Ovary (tissue), 9 donors: ENCODE data around the gene RAB14. TPM values are rescaled to one million over a fixed set of nuclear protein-coding genes. Genes with fewer than 3 reads are reported as not detected.
A peak's percentile ranks its signal among the peaks of the same experiment; 100 is the strongest.

Source experiments
- DNase-seq, 5 donors: peaks; one replicate each; pipeline ENCODE4 v3.0.0-alpha.2; 2019 to 2020
- H3K27ac ChIP-seq, 2 donors: fragments of 200-600 bp; one replicate each; pipeline versions ENCODE4 v1.5.1 to v1.8.0; 2019 to 2022
- H3K27me3 ChIP-seq: fragments of 200-600 bp; one replicate; pipeline ENCODE4 v1.8.0; 2022
- H3K36me3 ChIP-seq: fragments of 200-600 bp; sonication (generic); one replicate; pipeline ENCODE4 v1.5.1; 2019
- H3K4me1 ChIP-seq: one replicate; pipeline ENCODE4 v1.8.1; 2013; ENCODE audit warnings: mild to moderate bottlenecking, moderate library complexity; ENCODE audit not compliant: insufficient read depth
- H3K4me3 ChIP-seq: fragments of 200-600 bp; sonication (generic); one replicate; pipeline ENCODE4 v1.5.1; 2017
- H3K9me3 ChIP-seq, 2 donors: fragments of 200-600 bp in 1 of 2; sonication (generic) in 1 of 2; one replicate each; pipeline versions ENCODE4 v1.5.1 to v1.8.1; 2013 to 2019; ENCODE audit warnings: mild to moderate bottlenecking in 1 of 2, moderate library complexity in 1 of 2
- EP300 ChIP-seq: sonication (generic); formaldehyde crosslinking; IDR thresholded peaks from one replicate; pipeline ENCODE4 v1.6.1; 2017; ENCODE audit warnings: antibody characterized with exemption
- POLR2A ChIP-seq: fragments of 450-650 bp; IDR thresholded peaks from one replicate; pipeline ENCODE4 v1.6.1; 2017; ENCODE audit warnings: antibody characterized with exemption, mild to moderate bottlenecking, moderate library complexity
- WGBS, 3 donors: extraction: QIAGEN DNeasy Blood & Tissue Kit in 1 of 3; methylation state at CpG; one replicate each; pipeline versions ENCODE4 v1.1.5 to v1.1.7; 2013 to 2017; 5-methylcytosine and 5-hydroxymethylcytosine counted together
- intact Hi-C, 4 donors: fragments of 100-400 bp; cut with DNase I; formaldehyde crosslinking; loops; one replicate each; pipeline versions ENCODE4 v1.11.0 to v1.15.1; 2022 to 2023
- polyA plus RNA-seq, 2 donors: library from polyadenylated mRNA; stranded (reverse); fragments of 200-250 nt in 1 of 2; fragments of 350-450 nt in 1 of 2; fragmentation: Illumina TruSeq in 1 of 2; extraction: RNeasy Lipid Tissue Mini Kit (QIAGEN cat#74804) in 1 of 2; gene quantifications; one replicate each; pipeline ENCODE4 v1.2.3, GENCODE V29; 2013 to 2014
- total RNA-seq, 7 donors: library from RNA; depleted of rRNA in 2 of 7; stranded (reverse); fragments of >200 nt in 2 of 7; fragmentation: NEBNext Ultra II Directional in 3 of 7; extraction: Animal tissue kit (Norgen Biotek cat#: 25700) in 3 of 7; gene quantifications; one replicate each; pipeline versions ENCODE4 v1.1.0 to v1.2.4, GENCODE V29; 2016 to 2023
- TF ChIP-seq, protein P1 (sequence below), 3 donors: fragments of 450-650 bp in 2 of 3; fragments of 200-600 bp in 1 of 3; IDR thresholded peaks; one replicate each; pipeline versions ENCODE4 v1.5.1 to v1.8.0; 2016 to 2022; ENCODE audit warnings: antibody characterized with exemption in 3 of 3, mild to moderate bottlenecking in 1 of 3
- donor health status: DM: no; HTN: no; CAD: no; lungs with moderate emphysema.
- donor health status: DM: no; HTN: no; CAD: no.
- donor health status: Bipolar disorder and iron deficiency.
- donor health status: DM: yes; HTN: yes; CAD: no.
- donor health status: DM: no; HTN: no; CAD: no.
- donor health status: DM: yes; HTN: yes; CAD: no.

RAB14 gene
- total and polyA plus RNA-seq, 9 donors, result 22.9 to 96.6 (median 57.1) TPM

DNA sequence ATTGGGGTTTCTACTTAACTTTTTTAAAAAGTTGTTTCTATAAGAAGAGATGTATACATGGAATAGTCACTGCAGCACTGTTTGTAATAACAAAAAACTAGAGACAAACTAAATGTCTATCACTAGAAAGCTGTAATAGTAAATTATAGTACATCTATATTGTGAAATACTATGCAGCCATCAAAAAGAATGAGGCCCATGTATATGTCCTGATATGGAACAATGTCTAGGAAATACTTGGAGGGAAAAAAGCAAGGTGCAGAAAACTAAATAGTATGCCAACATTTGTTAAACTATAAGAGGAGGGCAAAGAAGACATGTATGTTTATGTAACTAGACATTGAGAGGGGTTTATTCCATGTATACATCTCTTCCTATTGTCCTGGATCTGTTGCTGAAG lies 2.9 kb upstream of the RAB14 start:
- intact Hi-C loops, result no loop called here
- TF ChIP-seq EP300 (no peak), POLR2A (no peak)
- TF ChIP-seq, protein P1, sequence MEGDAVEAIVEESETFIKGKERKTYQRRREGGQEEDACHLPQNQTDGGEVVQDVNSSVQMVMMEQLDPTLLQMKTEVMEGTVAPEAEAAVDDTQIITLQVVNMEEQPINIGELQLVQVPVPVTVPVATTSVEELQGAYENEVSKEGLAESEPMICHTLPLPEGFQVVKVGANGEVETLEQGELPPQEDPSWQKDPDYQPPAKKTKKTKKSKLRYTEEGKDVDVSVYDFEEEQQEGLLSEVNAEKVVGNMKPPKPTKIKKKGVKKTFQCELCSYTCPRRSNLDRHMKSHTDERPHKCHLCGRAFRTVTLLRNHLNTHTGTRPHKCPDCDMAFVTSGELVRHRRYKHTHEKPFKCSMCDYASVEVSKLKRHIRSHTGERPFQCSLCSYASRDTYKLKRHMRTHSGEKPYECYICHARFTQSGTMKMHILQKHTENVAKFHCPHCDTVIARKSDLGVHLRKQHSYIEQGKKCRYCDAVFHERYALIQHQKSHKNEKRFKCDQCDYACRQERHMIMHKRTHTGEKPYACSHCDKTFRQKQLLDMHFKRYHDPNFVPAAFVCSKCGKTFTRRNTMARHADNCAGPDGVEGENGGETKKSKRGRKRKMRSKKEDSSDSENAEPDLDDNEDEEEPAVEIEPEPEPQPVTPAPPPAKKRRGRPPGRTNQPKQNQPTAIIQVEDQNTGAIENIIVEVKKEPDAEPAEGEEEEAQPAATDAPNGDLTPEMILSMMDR (IDR thresholded peaks at IDR 0.05), result no peak

DNA sequence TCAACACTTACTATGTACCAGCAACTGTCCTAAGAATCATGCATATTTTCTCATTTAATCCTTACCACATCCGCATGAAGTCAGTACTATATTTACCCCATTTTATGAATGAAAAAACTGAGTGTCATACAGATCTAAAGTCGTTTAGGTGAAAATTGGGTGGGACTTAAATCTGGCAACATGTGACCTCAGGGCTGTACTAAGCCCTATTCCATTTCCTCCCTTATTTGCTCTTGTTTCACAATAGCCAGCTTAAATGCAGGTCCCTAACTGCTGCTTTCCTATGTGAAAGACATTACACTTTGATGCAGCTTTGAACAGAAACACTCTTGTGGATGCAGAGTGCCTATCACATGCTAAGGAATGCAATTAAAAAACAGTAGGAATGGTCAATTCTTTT lies 2.5 kb upstream of the RAB14 start:
- no peak overlapping the region for H3K4me3 ChIP-seq
- intact Hi-C loops, result no loop called here
- H3K9me3 ChIP-seq, result no peaks in the 10 kb centered on the region
- 59 to 63% (median 63%) methylated on average over 2 of the region's 2 CpGs for WGBS, 3 donors
- H3K27me3 ChIP-seq, result no peaks in the 10 kb centered on the region
- no peak overlapping the region for H3K27ac ChIP-seq
- no peaks in the 10 kb centered on the region for H3K36me3 ChIP-seq
- peaks cover 2% of the 10 kb centered on the region for H3K4me1 ChIP-seq
- no peak for DNase-seq
- TF ChIP-seq POLR2A (no peak), EP300 (no peak)
- TF ChIP-seq, protein P1 (IDR thresholded peaks at IDR 0.05), result no peak

More for the DNA sequence above, 2.9 kb upstream of the RAB14 start:
- Histone ChIP-seq H3K27ac (no peak overlapping the region), H3K9me3 (no peaks in the 10 kb centered on the region), H3K27me3 (no peaks in the 10 kb centered on the region), H3K4me1 (peaks cover 2% of the 10 kb centered on the region), H3K36me3 (no peaks in the 10 kb centered on the region), H3K4me3 (no peak overlapping the region)
- no peak for DNase-seq

DNA sequence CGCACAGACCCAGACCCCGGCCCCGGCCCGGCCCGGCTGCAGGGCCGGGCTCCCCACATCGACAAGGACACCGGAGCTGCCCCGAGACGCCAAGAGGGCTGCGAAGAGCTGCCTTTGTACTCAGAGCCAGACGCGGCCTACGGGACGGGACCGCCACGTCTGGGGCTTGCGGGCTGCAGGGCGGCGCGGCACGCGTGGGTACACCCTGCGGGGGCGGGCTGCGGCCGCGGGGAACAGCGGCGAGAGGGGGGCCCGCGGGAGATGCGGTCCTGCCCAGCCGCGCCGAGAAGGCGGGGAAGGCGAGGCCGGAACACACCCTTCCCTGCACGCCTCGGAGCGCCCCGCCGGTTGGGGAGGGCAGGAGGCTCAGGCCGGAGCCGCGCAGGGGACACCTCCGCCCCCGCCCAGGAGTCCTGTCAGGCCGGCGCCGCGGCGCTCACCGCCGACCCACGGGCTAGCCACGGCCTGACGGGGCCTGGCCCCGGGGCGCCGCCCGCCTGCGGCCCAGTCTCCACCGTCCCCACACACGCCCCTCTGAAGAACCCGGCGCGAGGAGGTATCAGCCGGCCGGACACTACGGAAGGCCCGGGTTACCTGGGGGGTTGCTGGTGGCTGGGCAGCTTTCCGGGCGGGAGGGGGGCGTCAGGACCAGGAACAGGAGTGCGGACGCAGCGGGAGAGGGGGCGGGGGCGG lies 478 bp downstream of the RAB14 start:
- peak in 3 of 5 donors; percentile 47 to 69 (median 67) for DNase-seq
- Histone ChIP-seq H3K27ac (peak overlapping the region; percentile 77 to 86), H3K9me3 (no peaks in the 10 kb centered on the region), H3K4me1 (peaks cover 5% of the 10 kb centered on the region), H3K27me3 (no peaks in the 10 kb centered on the region), H3K36me3 (no peaks in the 10 kb centered on the region), H3K4me3 (peak overlapping the region; percentile 97)
- intact Hi-C loops, result no loop called here
- 0 to 1% (median 0%) methylated on average over 26 to 81 of the region's 81 CpGs for WGBS, 3 donors
- TF ChIP-seq POLR2A (no peak), EP300 (no peak)
- TF ChIP-seq, protein P1 (IDR thresholded peaks at IDR 0.05), result no peak

DNA sequence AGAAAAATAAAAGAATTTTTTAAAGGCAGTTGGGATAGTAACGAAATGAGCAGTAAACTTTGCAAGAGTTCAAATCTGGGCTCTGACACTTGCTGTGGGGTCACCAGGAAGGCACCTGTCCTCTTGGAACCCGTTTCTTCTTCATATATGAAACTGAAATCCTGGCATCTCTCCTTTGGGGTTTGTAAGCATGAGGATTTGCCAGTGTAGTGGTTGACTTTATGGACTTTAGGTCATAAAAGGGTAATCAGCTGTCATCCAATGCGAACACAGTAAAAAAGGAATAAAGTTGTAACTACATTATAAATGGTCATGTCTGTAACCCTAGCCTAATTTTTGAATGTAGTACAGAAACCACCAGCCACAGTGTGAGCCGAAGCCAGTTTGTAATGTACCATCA lies 1.3 kb downstream of the RAB14 start:
- H3K4me3 ChIP-seq, result peak overlapping the region; percentile 97
- no peaks in the 10 kb centered on the region for H3K9me3 ChIP-seq
- no peak for DNase-seq
- H3K27me3 ChIP-seq, result no peaks in the 10 kb centered on the region
- no peak for TF ChIP-seq POLR2A
- TF ChIP-seq, protein P1 (IDR thresholded peaks at IDR 0.05), result no peak
- TF ChIP-seq EP300, result no peak
- H3K4me1 ChIP-seq, result peaks cover 5% of the 10 kb centered on the region
- H3K36me3 ChIP-seq, result no peaks in the 10 kb centered on the region
- intact Hi-C loops, result no loop called here
- 18 to 27% (median 20%) methylated on average over 4 of the region's 4 CpGs for WGBS, 3 donors
- no peak overlapping the region for H3K27ac ChIP-seq
